Mesendoderm (in vitro differentiated cells): Measurements from ENCODE around the gene RASSF8.
A peak's percentile ranks its signal among the peaks of the same experiment; 100 is the strongest.

Experiments used
- DNase-seq: peaks from one replicate; pipeline ENCODE4 v3.0.0; 2013
- H2AK5ac ChIP-seq: 2 replicates; pipeline ENCODE4 v1.6.1; 2013; ENCODE audit warnings: low read length, inconsistent platforms
- H2BK120ac ChIP-seq: 2 replicates; pipeline ENCODE4 v1.6.1; 2013; ENCODE audit warnings: low read depth, mild to moderate bottlenecking, low read length, moderate library complexity, mixed read lengths
- H2BK15ac ChIP-seq: replicated peaks from 2 replicates; pipeline ENCODE4 v1.6.1; 2013; ENCODE audit warnings: low read depth, mild to moderate bottlenecking, moderate library complexity
- H2BK5ac ChIP-seq: 2 replicates; pipeline ENCODE4 v1.6.1; 2013; ENCODE audit warnings: low read length, inconsistent platforms
- H3K18ac ChIP-seq: 2 replicates; pipeline ENCODE4 v1.6.1; 2013; ENCODE audit warnings: mild to moderate bottlenecking, low read length, mixed read lengths
- H3K23ac ChIP-seq: one replicate; pipeline ENCODE4 v1.6.1; 2013; ENCODE audit warnings: low read length
- H3K27ac ChIP-seq: 2 replicates; pipeline ENCODE4 v1.5.1; 2013; ENCODE audit warnings: low read depth, mild to moderate bottlenecking, inconsistent platforms, low read length, moderate library complexity
- H3K27me3 ChIP-seq: 2 replicates; pipeline ENCODE4 v1.6.1; 2013; ENCODE audit warnings: low read length, control low read depth, mild to moderate bottlenecking, inconsistent platforms; ENCODE audit not compliant: insufficient read depth, poor library complexity
- H3K36me3 ChIP-seq: 2 replicates; pipeline ENCODE4 v1.6.1; 2013; ENCODE audit warnings: low read length, inconsistent platforms; ENCODE audit not compliant: control insufficient read depth, insufficient read depth
- H3K4ac ChIP-seq: one replicate; pipeline ENCODE4 v1.6.1; 2013; ENCODE audit warnings: low read depth, mild to moderate bottlenecking, low read length, moderate library complexity
- H3K4me1 ChIP-seq: 2 replicates; pipeline ENCODE4 v1.6.1; 2013; ENCODE audit warnings: low read depth, low read length, inconsistent platforms; ENCODE audit not compliant: control insufficient read depth
- H3K4me2 ChIP-seq: 2 replicates; pipeline ENCODE4 v1.6.1; 2013; ENCODE audit warnings: low read length
- H3K4me3 ChIP-seq: 2 replicates; pipeline ENCODE4 v1.5.1; 2013; ENCODE audit warnings: mild to moderate bottlenecking, low read length
- H3K56ac ChIP-seq: one replicate; pipeline ENCODE4 v1.6.1; 2013; ENCODE audit warnings: low read length
- H3K79me1 ChIP-seq: 2 replicates; pipeline ENCODE4 v1.6.1; 2013; ENCODE audit warnings: low read length, inconsistent platforms
- H3K79me2 ChIP-seq: 2 replicates; pipeline ENCODE4 v1.6.1; 2013; ENCODE audit warnings: mild to moderate bottlenecking, low read length; ENCODE audit not compliant: control insufficient read depth, insufficient read depth
- H3K9ac ChIP-seq: 2 replicates; pipeline ENCODE4 v1.6.1; 2013; ENCODE audit warnings: low read length, inconsistent platforms
- H4K5ac ChIP-seq: one replicate; pipeline ENCODE4 v1.6.1; 2013; ENCODE audit warnings: low read length
- H4K8ac ChIP-seq: one replicate; pipeline ENCODE4 v1.6.1; 2013; ENCODE audit warnings: low read depth, mild to moderate bottlenecking, control low read depth, low read length, moderate library complexity
- WGBS: extraction: QIAGEN DNeasy Blood & Tissue Kit; methylation state at CpG from one replicate; pipeline ENCODE4 v1.1.7; 2013; ENCODE audit warnings: low lambda C conversion rate, missing lambda C conversion rate; ENCODE audit not compliant: insufficient coverage; ENCODE audit errors: extremely low coverage; 5-methylcytosine and 5-hydroxymethylcytosine counted together

RASSF8 gene

DNA sequence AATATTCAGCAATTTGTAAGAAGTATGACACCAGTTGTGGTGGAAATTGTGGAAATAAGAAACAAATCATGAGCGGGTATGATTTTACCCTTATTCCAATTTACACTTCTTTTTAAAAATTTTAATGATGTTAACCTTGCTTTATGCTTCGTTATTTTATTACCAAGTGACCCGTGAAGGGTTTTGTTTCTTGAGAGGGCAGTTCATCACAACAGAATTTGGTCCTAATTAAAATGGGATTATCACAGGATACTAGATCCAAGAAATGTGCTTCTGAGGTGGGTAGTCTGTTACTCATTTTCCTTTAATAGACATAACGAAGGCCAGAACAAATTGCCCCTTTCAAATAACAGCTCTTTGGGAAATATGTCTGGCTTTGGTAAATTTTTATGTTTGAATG is 25.5 kb upstream of the RASSF8 start:
- no peak overlapping the region for H2BK120ac ChIP-seq
- no peak overlapping the region for H4K8ac ChIP-seq
- WGBS = no CpG with 5 or more reads among the region's 4 CpGs
- H3K4me3 ChIP-seq = no peak overlapping the region
- no peaks in the 10 kb centered on the region for H3K4me1 ChIP-seq
- no peaks in the 10 kb centered on the region for H3K27me3 ChIP-seq
- no peak overlapping the region for H3K4ac ChIP-seq
- no peak overlapping the region for H3K4me2 ChIP-seq
- H3K56ac ChIP-seq = no peak overlapping the region
- no peaks in the 10 kb centered on the region for H3K79me1 ChIP-seq
- H3K36me3 ChIP-seq = no peaks in the 10 kb centered on the region
- no peak overlapping the region for H3K27ac ChIP-seq
- no peak overlapping the region for H3K23ac ChIP-seq
- no peak overlapping the region for H3K18ac ChIP-seq
- no peak for DNase-seq
- no peak overlapping the region for H2AK5ac ChIP-seq
- H3K9ac ChIP-seq = no peak overlapping the region
- H2BK15ac ChIP-seq = no peak overlapping the region
- H2BK5ac ChIP-seq = no peak overlapping the region
- H4K5ac ChIP-seq = no peak overlapping the region
- H3K79me2 ChIP-seq = no peaks in the 10 kb centered on the region

DNA sequence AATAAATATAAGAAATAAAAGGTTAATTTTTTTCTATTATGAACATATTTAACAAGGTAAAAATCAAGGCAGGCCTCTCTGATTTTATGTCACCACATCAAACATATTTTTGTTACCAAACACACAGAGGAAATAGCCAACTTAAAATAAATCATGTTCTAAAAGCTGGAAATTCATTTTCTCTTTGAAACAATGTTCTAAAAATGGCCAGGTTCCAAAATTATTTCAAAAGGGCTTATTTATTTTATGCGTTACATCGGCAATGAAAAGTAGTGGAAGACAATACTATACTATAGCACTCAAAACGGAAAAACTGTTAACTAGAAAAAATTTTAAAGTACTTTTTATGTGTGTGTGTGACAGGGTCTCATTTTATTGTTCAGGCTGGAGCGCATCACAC is 24.0 kb upstream of the RASSF8 start:
- no peak for DNase-seq
- H3K27ac ChIP-seq = no peak overlapping the region
- no peaks in the 10 kb centered on the region for H3K4me1 ChIP-seq
- no peak overlapping the region for H2BK120ac ChIP-seq
- no peaks in the 10 kb centered on the region for H3K27me3 ChIP-seq
- no peak overlapping the region for H2BK5ac ChIP-seq
- H2BK15ac ChIP-seq = no peak overlapping the region
- H3K79me1 ChIP-seq = no peaks in the 10 kb centered on the region
- H3K4me2 ChIP-seq = no peak overlapping the region
- WGBS = no CpG with 5 or more reads among the region's 4 CpGs
- no peak overlapping the region for H3K9ac ChIP-seq
- H3K18ac ChIP-seq = no peak overlapping the region
- H3K4me3 ChIP-seq = no peak overlapping the region
- no peak overlapping the region for H3K4ac ChIP-seq
- H3K23ac ChIP-seq = no peak overlapping the region
- H3K36me3 ChIP-seq = no peaks in the 10 kb centered on the region
- H3K56ac ChIP-seq = no peak overlapping the region
- H4K8ac ChIP-seq = no peak overlapping the region
- no peaks in the 10 kb centered on the region for H3K79me2 ChIP-seq
- H2AK5ac ChIP-seq = no peak overlapping the region
- no peak overlapping the region for H4K5ac ChIP-seq

DNA sequence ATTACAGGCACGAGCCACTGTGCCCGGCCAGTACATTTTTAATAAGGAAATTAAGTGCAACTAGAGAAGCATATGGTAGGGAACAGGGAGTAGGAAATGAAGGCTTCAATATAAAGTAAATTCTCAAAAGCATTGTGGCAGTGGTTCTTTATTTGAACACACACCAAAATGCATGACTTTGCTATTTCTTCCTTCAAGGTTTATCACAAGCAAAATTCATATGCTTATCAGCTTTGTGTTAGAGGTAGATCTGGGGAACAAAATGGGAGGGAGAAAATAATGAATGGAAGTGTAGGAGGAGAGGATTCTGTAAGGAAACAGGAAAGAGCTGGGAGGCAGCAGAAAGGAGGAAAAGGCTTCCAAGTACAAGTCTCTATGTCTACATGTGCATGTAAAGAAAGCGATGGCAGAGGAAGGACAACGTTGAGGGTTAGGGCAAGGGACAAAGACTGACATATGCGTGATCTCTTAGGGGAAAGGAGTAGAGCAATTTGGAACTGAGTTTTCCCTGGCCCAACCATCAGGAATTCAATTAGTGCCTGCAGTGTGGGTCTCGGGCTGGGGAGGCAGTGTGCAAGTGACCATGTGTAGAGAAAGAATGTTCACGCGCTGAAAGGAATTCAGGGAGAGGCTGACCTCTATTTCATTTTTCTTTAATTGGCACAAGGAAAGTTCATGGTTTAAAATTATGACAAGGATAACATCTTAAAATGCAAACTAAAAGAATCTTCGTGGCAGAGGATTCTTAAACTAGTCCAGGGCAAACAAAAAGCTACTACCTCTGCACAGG is 22.9 kb upstream of the RASSF8 start:
- Histone ChIP-seq H4K8ac (no peak overlapping the region), H2AK5ac (no peak overlapping the region), H3K79me2 (no peaks in the 10 kb centered on the region), H3K4me3 (no peak overlapping the region), H3K27ac (no peak overlapping the region), H3K4me2 (no peak overlapping the region), H3K27me3 (no peaks in the 10 kb centered on the region), H3K36me3 (no peaks in the 10 kb centered on the region), H3K4ac (no peak overlapping the region), H3K4me1 (no peaks in the 10 kb centered on the region), H4K5ac (no peak overlapping the region), H2BK5ac (no peak overlapping the region), H2BK15ac (no peak overlapping the region), H3K79me1 (no peaks in the 10 kb centered on the region), H3K23ac (no peak overlapping the region), H3K18ac (no peak overlapping the region), H2BK120ac (no peak overlapping the region), H3K56ac (no peak overlapping the region), H3K9ac (no peak overlapping the region)
- DNase-seq = no peak
- no CpG with 5 or more reads among the region's 9 CpGs for WGBS

DNA sequence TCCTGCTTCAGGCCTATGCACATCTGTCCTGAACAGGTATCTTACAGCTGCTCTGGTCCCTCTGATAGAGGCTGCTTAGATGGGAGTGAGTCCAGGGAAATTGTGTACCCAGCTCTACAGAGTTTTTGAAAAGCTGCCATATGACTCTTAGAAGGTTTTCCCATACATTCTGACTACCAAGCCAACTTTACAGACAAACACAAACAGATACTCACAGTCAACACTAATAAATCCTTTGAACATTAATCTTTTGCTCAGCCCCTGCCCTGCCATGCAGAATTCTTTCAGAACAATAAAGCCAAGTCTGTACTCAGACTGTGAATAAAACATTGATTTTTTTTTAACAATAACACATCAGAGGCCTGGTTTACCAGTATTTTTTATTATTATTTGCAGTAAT is 21.4 kb upstream of the RASSF8 start:
- H3K23ac ChIP-seq = no peak overlapping the region
- no peaks in the 10 kb centered on the region for H3K79me2 ChIP-seq
- H3K9ac ChIP-seq = no peak overlapping the region
- no peak overlapping the region for H3K4me3 ChIP-seq
- H3K4me2 ChIP-seq = no peak overlapping the region
- no peak overlapping the region for H2BK15ac ChIP-seq
- H3K4ac ChIP-seq = no peak overlapping the region
- H3K79me1 ChIP-seq = no peaks in the 10 kb centered on the region
- H2AK5ac ChIP-seq = no peak overlapping the region
- no peaks in the 10 kb centered on the region for H3K27me3 ChIP-seq
- no peak overlapping the region for H4K8ac ChIP-seq
- no peak overlapping the region for H3K18ac ChIP-seq
- no peak overlapping the region for H3K27ac ChIP-seq
- H2BK5ac ChIP-seq = no peak overlapping the region
- no peak overlapping the region for H2BK120ac ChIP-seq
- H3K56ac ChIP-seq = no peak overlapping the region
- H3K4me1 ChIP-seq = no peaks in the 10 kb centered on the region
- H3K36me3 ChIP-seq = no peaks in the 10 kb centered on the region
- H4K5ac ChIP-seq = no peak overlapping the region
- DNase-seq = no peak

DNA sequence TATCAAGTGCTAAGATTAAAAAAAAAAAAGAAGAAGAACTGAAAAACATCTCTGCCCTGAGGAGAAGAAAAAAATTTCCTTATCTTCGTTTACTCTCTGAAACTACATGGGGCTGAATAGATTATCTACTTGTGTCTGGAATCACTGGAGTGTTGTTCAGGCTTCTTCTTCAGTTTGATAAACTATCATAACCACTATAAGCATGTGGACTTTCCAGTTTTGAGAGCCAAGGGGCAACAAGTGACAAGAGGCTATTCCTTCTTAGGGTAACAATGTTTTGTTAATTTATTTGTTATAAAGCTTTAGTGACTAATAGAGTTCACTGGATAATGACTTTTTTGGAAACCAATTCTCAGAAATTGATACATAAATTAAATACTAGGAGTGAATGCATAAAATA is 19.9 kb upstream of the RASSF8 start:
- Histone ChIP-seq H3K79me2 (no peaks in the 10 kb centered on the region), H2BK5ac (no peak overlapping the region), H4K5ac (no peak overlapping the region), H3K4me1 (no peaks in the 10 kb centered on the region), H3K27ac (no peak overlapping the region), H3K4me3 (no peak overlapping the region), H3K79me1 (no peaks in the 10 kb centered on the region), H3K56ac (no peak overlapping the region), H3K23ac (no peak overlapping the region), H4K8ac (no peak overlapping the region), H3K9ac (no peak overlapping the region), H2BK15ac (no peak overlapping the region), H3K4ac (no peak overlapping the region), H2BK120ac (no peak overlapping the region), H3K27me3 (no peaks in the 10 kb centered on the region), H2AK5ac (no peak overlapping the region), H3K4me2 (no peak overlapping the region), H3K18ac (no peak overlapping the region), H3K36me3 (no peaks in the 10 kb centered on the region)
- no CpG with 5 or more reads among the region's 1 CpG for WGBS
- no peak for DNase-seq

DNA sequence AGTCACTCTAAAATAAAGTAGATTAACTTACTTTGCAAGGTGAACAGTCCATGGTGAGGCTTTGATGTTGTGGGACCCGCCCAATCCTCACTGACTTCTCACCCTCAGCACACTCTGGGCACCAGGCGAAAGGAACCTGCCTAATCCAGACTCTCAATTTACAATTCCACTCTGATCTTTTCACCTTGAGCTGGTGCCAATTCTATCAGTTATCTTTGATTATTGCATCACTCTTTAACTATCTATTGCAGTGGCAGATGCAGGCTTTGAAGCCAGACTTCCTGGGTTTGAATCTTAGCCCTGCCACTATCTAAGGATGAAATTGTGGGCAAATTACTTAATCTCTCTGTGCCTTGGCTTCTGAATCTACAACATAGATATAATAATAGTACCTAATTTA is 18.9 kb upstream of the RASSF8 start:
- no peak overlapping the region for H3K18ac ChIP-seq
- no peak overlapping the region for H3K4me2 ChIP-seq
- no peak overlapping the region for H3K27ac ChIP-seq
- no peak overlapping the region for H2AK5ac ChIP-seq
- no peak overlapping the region for H3K4ac ChIP-seq
- H2BK15ac ChIP-seq = peak overlapping the region; percentile 47
- H3K4me1 ChIP-seq = no peaks in the 10 kb centered on the region
- WGBS = no CpG with 5 or more reads among the region's 2 CpGs
- no peaks in the 10 kb centered on the region for H3K79me2 ChIP-seq
- H3K56ac ChIP-seq = no peak overlapping the region
- H4K5ac ChIP-seq = no peak overlapping the region
- no peak overlapping the region for H3K9ac ChIP-seq
- H3K36me3 ChIP-seq = no peaks in the 10 kb centered on the region
- peak; percentile 14 for DNase-seq
- H3K27me3 ChIP-seq = no peaks in the 10 kb centered on the region
- no peak overlapping the region for H3K23ac ChIP-seq
- no peak overlapping the region for H2BK5ac ChIP-seq
- no peak overlapping the region for H4K8ac ChIP-seq
- H2BK120ac ChIP-seq = no peak overlapping the region
- no peak overlapping the region for H3K4me3 ChIP-seq
- H3K79me1 ChIP-seq = no peaks in the 10 kb centered on the region
